ENCODE data around the gene ANO1. TPM values are rescaled to one million over a fixed set of nuclear protein-coding genes. Genes with fewer than 3 reads are reported as not detected.

Gene ANO1
- total RNA-seq, 4 donors from 2014 or later: 1.1 to 27.2 (median 4.2) TPM

DNA sequence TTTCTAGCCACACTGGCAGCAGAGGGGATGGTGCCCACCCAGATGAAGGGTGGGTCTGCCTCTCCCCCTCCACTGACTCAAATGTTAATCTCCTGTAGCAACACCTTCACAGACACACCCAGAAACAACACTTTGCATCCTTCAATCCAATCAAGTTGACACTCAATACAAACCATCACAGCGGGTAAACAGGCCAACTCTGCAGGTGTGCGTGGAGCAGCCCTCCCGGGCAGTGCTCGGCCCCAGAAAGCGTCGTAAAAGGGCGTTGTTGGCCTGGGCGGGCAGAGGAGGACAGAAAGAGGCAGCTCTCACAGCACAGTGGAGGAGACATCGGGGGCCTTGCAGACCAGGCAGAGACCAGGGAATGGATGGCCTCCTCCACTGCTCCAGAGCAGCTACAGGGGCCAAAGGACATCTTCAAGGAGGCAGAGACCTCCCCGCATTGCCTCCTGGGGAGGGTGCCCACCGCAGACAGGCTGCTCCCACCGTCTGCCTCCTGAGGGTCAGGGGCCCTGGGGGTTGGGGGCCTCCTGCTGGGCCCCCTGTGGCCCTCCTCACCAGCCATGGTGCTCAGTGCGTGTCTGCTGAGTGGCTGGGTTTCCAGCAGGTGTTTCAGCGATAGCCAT is 68.9 kb downstream of the ANO1 start:
- Histone ChIP-seq H3K36me3 (no peaks in the 10 kb centered on the region), H3K4me3 (no peak overlapping the region), H3K27me3 (no peaks in the 10 kb centered on the region), H3K9me3 (no peaks in the 10 kb centered on the region), H3K27ac (no peak overlapping the region), H3K4me1 (peaks cover 0 to 4% (median 0%) of the 10 kb centered on the region in 4 donors)
- TF ChIP-seq POLR2A (IDR thresholded peaks at IDR 0.05): no peak
- TF ChIP-seq, protein P1, sequence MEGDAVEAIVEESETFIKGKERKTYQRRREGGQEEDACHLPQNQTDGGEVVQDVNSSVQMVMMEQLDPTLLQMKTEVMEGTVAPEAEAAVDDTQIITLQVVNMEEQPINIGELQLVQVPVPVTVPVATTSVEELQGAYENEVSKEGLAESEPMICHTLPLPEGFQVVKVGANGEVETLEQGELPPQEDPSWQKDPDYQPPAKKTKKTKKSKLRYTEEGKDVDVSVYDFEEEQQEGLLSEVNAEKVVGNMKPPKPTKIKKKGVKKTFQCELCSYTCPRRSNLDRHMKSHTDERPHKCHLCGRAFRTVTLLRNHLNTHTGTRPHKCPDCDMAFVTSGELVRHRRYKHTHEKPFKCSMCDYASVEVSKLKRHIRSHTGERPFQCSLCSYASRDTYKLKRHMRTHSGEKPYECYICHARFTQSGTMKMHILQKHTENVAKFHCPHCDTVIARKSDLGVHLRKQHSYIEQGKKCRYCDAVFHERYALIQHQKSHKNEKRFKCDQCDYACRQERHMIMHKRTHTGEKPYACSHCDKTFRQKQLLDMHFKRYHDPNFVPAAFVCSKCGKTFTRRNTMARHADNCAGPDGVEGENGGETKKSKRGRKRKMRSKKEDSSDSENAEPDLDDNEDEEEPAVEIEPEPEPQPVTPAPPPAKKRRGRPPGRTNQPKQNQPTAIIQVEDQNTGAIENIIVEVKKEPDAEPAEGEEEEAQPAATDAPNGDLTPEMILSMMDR (IDR thresholded peaks at IDR 0.05): no peak
- DNase-seq: no peak

DNA sequence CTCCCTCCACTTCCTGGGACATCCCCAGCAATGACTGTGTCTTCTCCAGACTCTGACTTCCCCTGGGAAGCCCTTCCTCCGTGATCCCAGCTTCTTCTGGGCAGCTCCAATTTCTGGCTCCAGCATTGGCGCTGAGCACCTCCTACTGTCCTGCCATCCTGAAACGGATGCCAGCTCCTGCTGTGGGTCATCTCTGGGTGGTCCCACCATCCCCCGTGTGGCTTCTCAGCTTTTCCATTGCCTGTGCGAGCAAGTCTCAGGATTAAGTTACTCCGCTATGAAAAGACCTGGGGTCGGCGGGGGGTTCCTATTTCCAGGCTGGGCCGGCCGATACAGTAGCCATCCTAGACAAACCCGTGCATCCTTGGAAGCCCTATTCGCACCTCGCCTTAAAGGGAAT is 69.6 kb downstream of the ANO1 start:
- Histone ChIP-seq H3K27me3 (no peaks in the 10 kb centered on the region), H3K4me3 (no peak overlapping the region), H3K4me1 (no peaks in the 10 kb centered on the region), H3K27ac (no peak overlapping the region), H3K9me3 (no peaks in the 10 kb centered on the region), H3K36me3 (no peaks in the 10 kb centered on the region)
- TF ChIP-seq, protein P1 (IDR thresholded peaks at IDR 0.05): no peak
- TF ChIP-seq POLR2A (IDR thresholded peaks at IDR 0.05): no peak
- no peak for DNase-seq

DNA sequence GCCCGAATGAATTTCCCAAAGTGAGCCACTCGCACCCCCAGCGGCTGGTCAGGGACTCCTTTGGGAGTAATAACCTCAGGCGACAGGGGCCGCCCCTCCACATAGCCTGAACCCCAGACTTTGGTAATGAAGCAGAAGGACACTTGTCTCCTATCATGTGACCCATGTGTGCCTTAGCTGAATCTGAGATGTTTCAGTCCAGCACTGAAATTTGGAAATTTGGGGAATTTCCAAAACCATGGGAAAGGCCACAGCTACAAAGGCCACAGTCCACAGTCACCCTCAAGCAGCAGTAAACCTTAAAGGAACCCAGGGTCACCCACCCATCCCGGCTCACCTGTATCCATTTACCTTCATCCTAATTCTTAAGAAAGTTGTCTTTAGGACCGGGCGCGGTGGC is 73.6 kb downstream of the ANO1 start:
- no peak for DNase-seq
- H3K4me1 ChIP-seq: no peaks in the 10 kb centered on the region

DNA sequence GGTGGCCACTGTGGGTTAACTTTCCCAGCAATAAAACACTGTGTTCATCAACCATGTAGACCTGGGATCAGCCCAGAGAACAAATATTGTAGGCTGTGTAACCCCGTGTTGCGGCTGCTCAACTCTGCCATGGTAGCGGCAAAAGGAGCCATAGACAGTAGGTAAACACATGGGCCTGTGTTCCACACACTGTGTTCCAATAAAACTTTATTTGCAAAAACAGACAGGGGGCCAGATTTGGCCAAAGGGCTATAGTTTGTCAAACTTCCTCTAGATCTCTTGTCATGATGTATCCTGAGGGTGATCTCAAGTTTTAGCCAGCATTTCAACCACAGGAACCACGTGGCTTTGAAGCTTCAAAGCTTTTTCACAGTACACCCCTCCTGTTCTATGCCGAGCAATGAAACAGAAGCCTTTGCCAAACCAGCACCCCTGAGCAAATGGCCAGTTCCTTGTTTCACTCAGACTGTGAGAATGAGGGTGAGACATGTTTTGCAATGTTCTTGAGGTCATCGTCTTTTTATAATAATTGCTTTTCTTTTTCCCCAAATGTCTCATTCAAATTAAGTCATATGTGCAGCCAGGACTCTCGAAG is 75.1 kb downstream of the ANO1 start:
- no peak overlapping the region for H3K27ac ChIP-seq
- no peak overlapping the region for H3K4me3 ChIP-seq
- no peaks in the 10 kb centered on the region for H3K9me3 ChIP-seq
- no peaks in the 10 kb centered on the region for H3K27me3 ChIP-seq
- no peaks in the 10 kb centered on the region for H3K4me1 ChIP-seq
- no peaks in the 10 kb centered on the region for H3K36me3 ChIP-seq
- no peak for DNase-seq
- TF ChIP-seq, protein P1 (IDR thresholded peaks at IDR 0.05): no peak
- no peak for TF ChIP-seq POLR2A (IDR thresholded peaks at IDR 0.05)

More for the DNA sequence above, 73.6 kb downstream of the ANO1 start:
- no peak overlapping the region for H3K27ac ChIP-seq
- H3K9me3 ChIP-seq: no peaks in the 10 kb centered on the region
- no peak overlapping the region for H3K4me3 ChIP-seq
- H3K27me3 ChIP-seq: no peaks in the 10 kb centered on the region
- H3K36me3 ChIP-seq: no peaks in the 10 kb centered on the region
- no peak for TF ChIP-seq POLR2A (IDR thresholded peaks at IDR 0.05)
- TF ChIP-seq, protein P1 (IDR thresholded peaks at IDR 0.05): no peak

DNA sequence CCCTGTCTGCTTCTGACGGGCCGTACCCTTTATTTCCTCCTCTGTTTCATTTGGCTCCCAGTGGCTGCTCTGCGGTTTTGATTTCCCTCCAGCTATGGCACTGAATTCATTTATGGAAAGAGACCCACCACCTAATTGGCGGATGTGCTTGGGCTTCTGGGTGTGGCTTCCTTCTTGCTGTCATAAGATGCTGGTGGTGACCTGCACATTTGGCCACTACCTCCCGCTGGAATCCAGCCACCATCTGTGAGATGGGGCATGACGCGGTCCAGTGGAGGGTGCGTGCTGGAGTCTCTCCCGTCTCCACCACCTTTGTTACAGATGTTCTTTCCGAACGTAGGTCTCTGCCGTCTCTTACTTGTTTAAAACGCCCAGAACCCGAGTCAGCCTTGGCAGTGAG is 77.3 kb downstream of the ANO1 start:
- H3K27ac ChIP-seq: no peak overlapping the region

More for the DNA sequence above, 77.3 kb downstream of the ANO1 start:
- Histone ChIP-seq H3K9me3 (no peaks in the 10 kb centered on the region), H3K4me1 (peaks cover 0 to 10% (median 0%) of the 10 kb centered on the region in 4 donors), H3K4me3 (no peak overlapping the region), H3K27me3 (no peaks in the 10 kb centered on the region), H3K36me3 (no peaks in the 10 kb centered on the region)
- no peak for DNase-seq
- TF ChIP-seq POLR2A (IDR thresholded peaks at IDR 0.05): no peak
- TF ChIP-seq, protein P1 (IDR thresholded peaks at IDR 0.05): no peak

All from Peyer's patch (tissue), 4 donors.